A549 (cell line): ENCODE results near the gene GATA5.

Experiments used
- POLR2A ChIP-seq: IDR thresholded peaks from 2 replicates; pipeline ENCODE4 v1.6.1; 2012; ENCODE audit warnings: mild to moderate bottlenecking, low read length
- REST ChIP-seq: fragments of 200-600 bp; sonication (generic); IDR thresholded peaks from 2 replicates; pipeline ENCODE4 v1.6.1; 2016; ENCODE audit warnings: antibody characterized with exemption, mild to moderate bottlenecking, moderate library complexity

GRCh38 chr20:62419759-62420158 is 56.0 kb downstream of the GATA5 start:
- TF ChIP-seq REST (no peak), POLR2A (no peak)
